Left hindlimb (tissue), 1 donor: ENCODE measurements around the gene SCAF4.
"Not testable (repeated sequence)": the region's sequence is repeated elsewhere in the genome, so short reads cannot be mapped to it uniquely, and the experiment has no call there.

Source experiments
- DNase-seq: peaks from one replicate; pipeline ENCODE4 v3.0.0-alpha.2; 2018

SCAF4 gene

DNA sequence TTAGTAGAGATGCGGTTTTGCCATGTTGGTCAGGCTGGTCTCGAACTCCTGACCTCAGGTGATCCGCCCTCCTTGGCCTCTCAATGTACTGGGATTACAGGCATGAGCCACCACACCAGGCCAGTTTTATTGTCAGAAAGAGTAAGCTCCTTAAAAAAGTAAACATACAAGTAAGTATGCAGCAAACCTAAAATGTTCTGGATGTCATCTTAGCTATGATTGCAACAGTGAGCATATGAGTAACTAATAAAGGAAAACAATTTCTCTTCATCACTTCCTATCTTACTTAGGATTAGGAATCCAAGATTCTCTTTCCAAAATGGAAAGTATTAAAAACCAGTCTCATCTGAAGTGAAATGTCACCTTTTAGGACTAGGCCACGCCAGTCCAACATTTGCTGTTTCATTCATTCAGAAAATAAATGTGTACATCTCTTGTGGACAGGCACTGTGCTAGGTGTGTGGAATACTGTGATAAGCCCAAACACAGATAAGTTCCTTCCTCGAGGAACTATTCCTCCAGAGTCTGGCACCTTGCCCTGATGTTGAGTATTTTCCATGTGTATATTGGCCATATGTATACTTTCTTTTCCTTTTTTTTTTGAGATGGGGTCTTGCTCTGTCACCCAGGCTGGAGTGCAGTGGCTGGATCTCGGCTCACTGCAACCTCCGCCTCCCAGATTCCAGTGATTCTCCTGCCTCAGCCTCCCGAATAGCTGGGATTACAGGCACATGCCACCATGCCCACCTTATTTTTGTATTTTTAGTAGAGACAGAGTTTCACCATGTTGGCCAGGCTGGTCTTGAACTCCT, 5.9 kb upstream of the SCAF4 start:
- not testable (repeated sequence) for DNase-seq

- DNase-seq: no peak
Measured at GRCh38 chr21:31735511-31735992, 3.6 kb upstream of the SCAF4 start.

- no peak for DNase-seq
Measured at GRCh38 chr21:31733551-31734149, 1.7 kb upstream of the SCAF4 start.

GRCh38 chr21:31732597-31733550, 956 bp upstream of the SCAF4 start:
- no peak for DNase-seq

DNA sequence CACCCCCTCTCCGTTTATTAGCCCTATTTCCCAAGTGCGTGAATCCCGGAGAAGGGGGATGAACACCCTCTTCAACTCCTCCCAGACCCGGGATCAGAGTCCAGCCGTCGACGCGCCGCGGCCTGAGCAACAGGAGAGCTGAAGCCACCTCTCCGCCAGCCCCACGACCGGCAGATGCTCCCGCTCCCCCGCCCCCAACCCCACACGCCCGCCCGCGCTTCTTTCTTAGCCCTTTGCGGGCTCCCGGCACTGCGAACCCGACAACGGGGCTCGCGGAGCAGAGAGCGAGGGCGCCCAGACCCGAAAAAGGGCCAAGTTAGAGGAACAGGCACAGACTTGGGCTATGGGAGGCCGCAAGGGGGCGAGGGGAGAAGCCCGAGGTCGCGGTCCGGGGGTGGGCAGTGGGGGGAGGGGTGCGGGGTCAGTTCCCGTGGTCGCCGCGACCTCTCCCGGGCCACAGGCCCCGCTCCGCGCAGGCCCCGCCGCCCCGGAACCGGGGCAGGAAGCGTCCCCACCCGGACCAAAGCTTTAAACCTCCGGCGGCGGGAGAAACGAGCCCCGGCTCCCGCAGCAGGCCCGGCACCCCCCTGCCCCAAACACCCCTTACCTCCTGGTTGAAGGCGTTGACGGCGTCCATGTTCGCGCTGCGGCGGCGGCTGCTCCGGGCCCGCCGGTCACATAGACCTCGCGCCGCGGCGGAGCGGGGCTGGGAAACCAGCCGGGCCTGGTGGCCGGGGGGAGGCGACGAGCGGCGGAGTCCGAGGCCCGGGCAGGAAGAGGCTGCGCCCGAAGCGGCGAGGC, 662 bp downstream of the SCAF4 start:
- DNase-seq: peak; percentile 59

DNA sequence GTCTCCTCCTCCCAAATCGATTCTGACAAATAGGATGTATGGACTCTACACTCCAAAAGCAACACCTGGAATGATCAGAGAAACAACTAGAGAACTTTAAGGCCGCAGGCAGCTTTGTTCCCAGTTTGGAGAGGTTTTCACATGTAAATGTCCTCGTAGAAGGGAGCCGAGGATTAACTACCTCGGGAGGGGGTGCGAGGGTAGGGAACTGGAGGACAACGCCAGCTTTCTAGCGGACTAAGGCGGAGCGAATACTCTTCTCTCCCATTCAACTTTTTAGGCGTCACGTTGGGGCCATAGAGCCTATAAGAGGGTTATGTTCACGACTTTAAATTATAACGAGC, 1.2 kb downstream of the SCAF4 start:
- peak; percentile 33 for DNase-seq

DNA sequence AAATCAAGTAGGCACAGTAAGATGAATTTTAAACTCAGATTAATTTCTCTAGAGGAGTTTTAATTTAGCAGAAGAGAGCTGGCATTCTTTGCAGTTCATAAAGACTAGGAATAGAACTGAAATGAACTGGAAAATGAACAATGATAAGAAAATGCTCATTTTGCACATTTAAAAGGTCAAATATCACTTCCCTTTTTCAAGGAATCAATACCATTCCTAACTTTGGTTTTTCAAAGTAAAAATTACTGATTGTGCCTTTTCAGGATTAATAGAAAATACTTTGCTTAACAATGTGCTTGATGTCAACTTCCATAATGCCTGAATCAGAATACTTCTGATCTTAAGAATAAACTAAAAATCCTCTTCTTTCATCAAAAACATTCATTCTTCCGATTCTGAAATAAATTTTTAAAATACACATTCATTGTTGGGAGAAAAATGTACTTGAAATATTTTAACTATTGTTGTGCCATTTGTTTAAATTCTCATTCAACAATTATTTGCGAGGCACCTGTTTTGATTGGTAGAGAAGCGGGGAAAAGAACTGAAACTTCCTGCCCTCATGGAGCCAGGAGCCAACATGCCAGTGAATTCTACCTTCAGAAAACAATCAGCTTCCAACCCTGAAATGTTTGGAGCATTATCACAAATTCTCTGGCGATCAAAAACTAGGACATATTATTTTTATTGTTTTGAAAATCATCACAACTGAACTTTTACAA, 2.1 kb downstream of the SCAF4 start:
- DNase-seq: no peak

GRCh38 chr21:31728952-31729351, 3.0 kb downstream of the SCAF4 start:
- DNase-seq: no peak

GRCh38 chr21:31728191-31728590, 3.7 kb downstream of the SCAF4 start:
- no peak for DNase-seq

DNA sequence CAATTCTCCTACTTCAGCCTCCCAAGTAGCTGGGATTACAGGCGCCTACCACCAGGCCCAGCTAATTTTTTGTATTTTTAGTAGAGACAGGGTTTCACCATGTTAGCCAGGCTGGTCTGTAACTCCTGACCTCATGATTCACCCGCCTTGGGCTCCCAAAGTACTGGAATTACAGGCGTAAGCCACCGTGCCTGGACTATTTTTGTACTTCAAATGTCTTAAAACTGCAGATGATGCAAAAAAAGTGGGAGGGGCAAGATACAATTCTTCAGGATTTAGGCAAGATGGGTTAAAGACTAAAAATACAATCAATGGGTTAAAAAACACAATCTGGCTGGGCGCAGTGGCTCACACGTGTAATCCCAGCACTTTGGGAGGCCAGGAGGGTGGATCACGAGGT, 4.7 kb downstream of the SCAF4 start:
- DNase-seq: no peak

GRCh38 chr21:31726407-31726806, 5.5 kb downstream of the SCAF4 start:
- DNase-seq: no peak

- no peak for DNase-seq
Measured at GRCh38 chr21:31725202-31725839, 6.6 kb downstream of the SCAF4 start.

DNA sequence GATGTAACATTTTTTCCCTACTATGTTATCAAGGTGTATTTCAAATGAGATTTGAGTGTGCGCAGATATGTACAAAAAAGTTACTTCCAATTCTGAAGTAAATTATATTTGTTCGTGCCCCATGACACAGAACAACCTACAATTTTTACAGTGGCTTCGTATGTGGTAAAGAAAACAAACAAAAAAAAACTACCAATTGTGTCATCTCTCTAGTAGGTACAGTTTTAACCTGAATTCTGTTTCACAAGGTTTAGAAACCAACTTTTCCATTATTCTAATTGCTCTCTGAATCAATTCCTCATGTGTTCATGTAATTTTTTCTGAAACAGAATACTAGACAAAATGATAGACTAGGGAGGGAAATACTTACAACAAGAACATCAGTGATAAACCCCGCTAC, 7.4 kb downstream of the SCAF4 start:
- DNase-seq: no peak

GRCh38 chr21:31721381-31721780, 10.5 kb downstream of the SCAF4 start:
- DNase-seq: no peak

DNA sequence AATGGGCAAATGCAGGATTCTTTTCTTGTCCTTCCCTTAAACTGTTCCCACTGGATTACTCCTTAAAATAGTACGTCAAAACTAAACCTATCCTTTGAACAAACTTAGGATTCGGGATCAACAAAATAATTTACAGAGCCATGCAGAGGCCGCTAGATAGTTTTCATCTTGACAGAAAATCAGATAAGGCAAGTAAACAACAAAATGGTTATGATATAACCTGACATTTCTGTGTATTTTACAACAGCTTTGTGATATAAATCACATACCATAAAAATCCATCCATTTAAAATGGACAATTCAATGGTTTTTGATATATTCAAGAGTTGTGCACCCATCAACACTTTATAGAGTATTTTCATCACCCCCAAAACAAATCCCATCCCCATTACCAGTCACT, 11.2 kb downstream of the SCAF4 start:
- DNase-seq: no peak

DNA sequence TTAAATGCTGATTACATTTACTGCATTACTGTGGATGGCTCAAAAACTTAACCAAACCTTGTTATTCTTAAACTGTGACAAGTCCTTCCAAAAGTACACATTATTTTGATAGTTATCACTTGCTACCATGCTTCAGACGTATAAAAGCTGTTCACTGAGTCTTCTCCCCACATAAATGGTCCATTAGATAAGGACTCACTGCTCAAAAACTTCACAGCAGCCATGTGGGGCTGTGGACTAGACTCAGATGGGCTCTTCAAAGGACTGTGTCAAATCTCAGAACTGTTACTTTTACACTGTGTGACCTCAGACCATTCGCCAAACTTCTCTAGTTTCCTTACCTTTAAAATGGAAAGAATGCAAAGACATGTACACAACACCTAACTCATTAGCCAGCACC, 11.6 kb downstream of the SCAF4 start:
- no peak for DNase-seq

- no peak for DNase-seq
Measured at GRCh38 chr21:31716106-31716505, 15.8 kb downstream of the SCAF4 start.

DNA sequence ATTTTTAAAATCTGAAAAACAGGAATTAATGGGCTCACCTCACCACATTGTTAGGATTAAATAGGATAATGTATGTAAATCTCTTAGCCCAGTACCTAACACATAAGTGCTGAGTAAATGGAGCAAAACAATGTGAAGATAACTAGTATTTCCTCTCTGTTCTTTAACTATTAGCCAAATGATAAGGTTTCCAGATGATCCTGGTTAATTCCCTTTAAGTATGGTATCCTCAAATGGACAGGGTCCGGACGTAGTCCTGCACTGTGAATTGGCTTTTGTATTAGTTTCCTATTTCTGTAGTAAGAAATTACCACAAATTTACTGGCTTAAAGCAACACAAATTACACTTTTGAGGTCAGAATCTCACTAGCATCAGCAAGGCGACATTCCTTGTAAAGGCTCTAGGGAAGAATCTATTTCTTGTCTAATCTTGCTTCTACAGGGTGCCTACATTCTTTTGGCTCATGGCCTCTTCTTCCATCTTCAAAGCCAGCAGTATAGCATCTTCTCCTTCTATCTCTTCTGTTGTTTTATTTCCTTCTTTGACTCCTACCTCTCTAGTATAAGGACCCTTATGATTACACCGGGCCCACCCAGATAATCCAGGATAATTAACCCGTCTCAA, 17.1 kb downstream of the SCAF4 start:
- DNase-seq: no peak

- DNase-seq: no peak
Measured at GRCh38 chr21:31713973-31714740, 17.8 kb downstream of the SCAF4 start.

- no peak for DNase-seq
Measured at GRCh38 chr21:31713115-31713514, 18.8 kb downstream of the SCAF4 start.
